ENCODE data around the gene RAB25. TPM values are rescaled to one million over a fixed set of nuclear protein-coding genes. Genes with fewer than 3 reads are reported as not detected.

Gene RAB25
- total RNA-seq, 2 donors from 2014 or later: not detected

- H3K27me3 Mint-ChIP-seq: no peaks in the 10 kb centered on the region
- DNase-seq (ENCODE audit: low spot score) (no peak), ATAC-seq (no peak)
- peaks cover 6 to 8% of the 10 kb centered on the region in 2 donors for H3K4me1 Mint-ChIP-seq (ENCODE audit: low read depth in 2 of 2)
- H3K9me3 Mint-ChIP-seq: no peaks in the 10 kb centered on the region
- H3K36me3 Mint-ChIP-seq: peaks cover 15% of the 10 kb centered on the region
- H3K27ac Mint-ChIP-seq: no peak overlapping the region
- H3K4me3 Mint-ChIP-seq: no peak overlapping the region
Observed at GRCh38 chr1:156045076-156045475, 15.9 kb upstream of the RAB25 start.

GRCh38 chr1:156048663-156049258 lies 12.2 kb upstream of the RAB25 start:
- Mint-ChIP-seq H3K27me3 (no peaks in the 10 kb centered on the region), H3K4me3 (no peak overlapping the region), H3K27ac (no peak overlapping the region), H3K36me3 (peaks cover 8% of the 10 kb centered on the region), H3K4me1 (ENCODE audit: low read depth in 2 of 2) (peaks cover 18 to 20% of the 10 kb centered on the region in 2 donors), H3K9me3 (no peaks in the 10 kb centered on the region)
- no peak for ATAC-seq
- no peak for DNase-seq (ENCODE audit: low spot score)

DNA sequence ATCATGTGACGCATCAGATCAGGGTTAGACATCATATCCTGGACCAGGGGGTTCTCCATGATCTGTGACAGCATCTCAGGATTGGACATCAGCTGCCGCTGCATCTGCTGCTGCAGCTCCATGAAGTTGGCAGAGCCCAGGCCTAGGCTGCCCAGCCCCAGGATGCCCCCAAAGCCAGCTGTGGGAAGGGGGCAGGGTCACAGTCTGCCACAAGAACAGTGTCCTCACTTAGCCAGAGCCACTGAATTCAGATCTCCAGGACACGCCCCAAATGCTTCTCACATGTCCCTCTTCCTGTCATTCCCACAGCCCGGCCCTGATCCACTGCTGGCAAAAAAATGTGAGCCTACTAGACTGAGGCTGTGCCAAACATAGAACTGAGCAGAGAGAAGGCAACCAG lies 10.6 kb upstream of the RAB25 start:
- Mint-ChIP-seq H3K27ac (no peak overlapping the region), H3K4me1 (ENCODE audit: low read depth in 2 of 2) (peaks cover 18 to 21% of the 10 kb centered on the region in 2 donors), H3K36me3 (peaks cover 8% of the 10 kb centered on the region), H3K4me3 (no peak overlapping the region), H3K9me3 (no peaks in the 10 kb centered on the region), H3K27me3 (no peaks in the 10 kb centered on the region)
- ATAC-seq: no peak
- no peak for DNase-seq (ENCODE audit: low spot score)

DNA sequence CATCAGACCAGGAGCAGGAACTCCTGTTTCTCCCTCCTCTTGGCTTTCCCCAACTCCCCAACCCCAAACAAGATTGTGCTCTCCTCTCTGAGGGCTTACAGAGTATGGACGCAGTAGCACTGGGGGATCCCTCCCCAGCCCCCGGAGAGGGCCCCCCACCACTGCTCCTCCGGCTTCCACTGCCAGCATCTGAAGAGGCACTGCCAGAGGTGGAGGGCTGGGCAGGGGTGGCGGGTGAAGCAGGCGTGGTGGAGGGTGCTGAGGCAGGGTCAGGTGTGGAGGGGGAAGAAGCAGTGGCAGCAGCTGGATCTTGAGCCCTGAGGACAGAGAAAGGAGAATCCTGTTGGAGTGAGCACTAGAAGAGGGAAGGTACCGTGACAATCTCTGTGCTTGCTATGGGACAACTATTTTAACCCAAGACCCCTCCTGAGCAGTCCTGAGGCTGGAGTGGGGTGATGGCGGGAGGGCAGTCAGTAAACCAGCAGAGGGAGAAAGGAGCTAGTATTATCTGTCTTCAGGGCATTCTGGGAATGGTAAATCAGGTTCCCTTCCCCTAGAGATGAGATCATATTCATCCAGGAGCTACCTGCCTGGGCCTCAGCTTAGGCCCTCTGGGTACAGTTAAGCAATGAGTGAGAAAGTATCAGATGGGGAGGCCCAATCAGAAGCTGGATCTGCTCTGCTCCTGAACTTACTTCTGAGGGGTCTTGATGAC lies 9.8 kb upstream of the RAB25 start:
- H3K27ac Mint-ChIP-seq: no peak overlapping the region
- H3K9me3 Mint-ChIP-seq: no peaks in the 10 kb centered on the region
- H3K4me3 Mint-ChIP-seq: no peak overlapping the region
- H3K27me3 Mint-ChIP-seq: no peaks in the 10 kb centered on the region
- H3K4me1 Mint-ChIP-seq (ENCODE audit: low read depth in 2 of 2): peaks cover 23 to 25% of the 10 kb centered on the region in 2 donors
- ATAC-seq: no peak
- peaks cover 8% of the 10 kb centered on the region for H3K36me3 Mint-ChIP-seq
- no peak for DNase-seq (ENCODE audit: low spot score)

DNA sequence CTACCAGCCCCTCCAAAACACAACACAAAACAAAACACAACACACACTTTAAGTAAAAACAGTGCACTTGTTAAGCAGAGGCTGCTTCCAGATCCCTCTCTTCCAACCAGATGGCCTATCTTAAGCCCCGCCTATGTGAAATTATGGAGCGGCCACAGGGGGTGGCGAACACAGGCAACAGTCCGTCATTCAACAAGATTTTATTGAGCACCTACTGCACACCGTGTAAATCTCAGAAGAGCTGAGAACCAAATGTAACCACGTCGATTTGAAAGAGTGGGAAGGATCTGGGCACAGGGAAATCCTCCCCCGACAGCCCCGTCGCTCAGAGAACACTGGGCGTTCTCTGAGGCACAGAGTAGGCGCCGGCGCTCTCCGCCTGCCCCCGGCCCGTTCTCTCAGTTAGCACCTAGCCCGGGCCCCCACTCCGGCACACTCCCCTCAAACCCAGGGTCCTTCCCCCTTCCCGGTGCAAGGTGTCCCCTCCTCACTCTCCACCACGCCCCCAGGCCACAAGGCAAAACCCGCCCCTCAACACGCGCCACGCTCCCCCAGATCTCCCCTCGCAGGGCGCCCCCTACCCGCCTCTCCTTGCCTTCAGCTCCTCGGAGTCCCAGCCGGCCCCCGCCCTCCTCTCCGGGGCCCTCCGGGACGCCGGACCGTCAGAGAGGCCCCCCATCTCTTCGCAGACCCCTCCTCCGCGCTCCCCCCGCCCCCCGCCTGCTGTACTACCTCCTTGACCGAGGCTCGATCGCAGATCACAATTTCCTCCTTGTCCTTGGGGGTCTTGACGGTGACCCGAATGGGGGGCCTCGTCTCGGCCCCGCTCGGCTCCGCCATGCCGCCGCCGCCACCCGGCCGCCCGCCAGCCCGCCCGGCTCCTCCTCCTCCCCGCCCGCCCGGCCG lies 7.8 kb upstream of the RAB25 start:
- Mint-ChIP-seq H3K27me3 (no peaks in the 10 kb centered on the region), H3K36me3 (peaks cover 8% of the 10 kb centered on the region), H3K4me1 (ENCODE audit: low read depth in 2 of 2) (peaks cover 26 to 30% of the 10 kb centered on the region in 2 donors), H3K9me3 (no peaks in the 10 kb centered on the region), H3K27ac (peak overlapping the region; percentile 87 to 89), H3K4me3 (peak overlapping the region; percentile 95)
- peak; percentile 76 for DNase-seq (ENCODE audit: low spot score)
- peak; percentile 25 to 43 for ATAC-seq

DNA sequence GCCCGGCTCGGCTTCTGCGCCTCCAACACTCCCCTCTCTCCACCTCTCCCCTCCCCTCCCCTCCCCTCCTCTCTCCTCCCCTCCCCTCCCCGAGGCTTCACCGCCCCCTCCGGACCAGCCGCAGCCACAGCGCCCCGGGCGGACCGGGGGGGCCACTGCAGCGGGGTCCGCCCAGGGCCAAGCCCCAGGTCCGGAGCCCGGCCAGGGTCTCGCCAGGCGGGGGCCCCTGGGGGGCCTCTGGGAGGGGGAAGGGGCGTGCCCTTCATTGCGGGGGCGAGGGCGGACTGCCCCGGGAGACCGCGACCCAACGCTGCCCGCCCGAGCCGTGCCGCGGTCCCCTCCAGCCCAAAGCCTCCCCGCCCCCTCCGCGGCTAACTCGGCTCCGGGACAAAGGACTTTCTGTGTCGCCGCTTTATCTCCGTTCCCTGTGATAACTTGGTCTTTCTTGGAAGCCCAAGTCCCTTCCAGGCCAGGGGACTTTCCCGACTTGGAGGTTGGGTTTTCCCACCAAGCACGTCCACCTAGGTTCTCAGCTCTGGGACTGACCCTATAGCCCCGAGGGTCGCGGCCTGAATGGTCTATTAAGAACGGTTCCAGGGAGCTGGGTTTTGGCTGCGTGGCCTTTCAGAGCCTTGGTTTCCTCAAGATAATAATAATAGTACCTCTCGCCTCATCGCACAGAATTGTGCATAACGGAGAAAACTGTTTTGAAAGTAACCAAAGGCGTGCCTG lies 7.0 kb upstream of the RAB25 start, which contains the start of gene UBQLN4:
UBQLN4 (minus strand) TSS at position 31 of the 732 bp plus-strand sequence. CDS start 97 bp downstream, outside the sequence.
- peak within 1 kb of the TSS; percentile 87 to 89 for H3K27ac Mint-ChIP-seq
- H3K27me3 Mint-ChIP-seq: no peaks in the 10 kb centered on the region
- peaks cover 26 to 30% of the 10 kb centered on the region in 2 donors for H3K4me1 Mint-ChIP-seq (ENCODE audit: low read depth in 2 of 2)
- DNase-seq (ENCODE audit: low spot score) (peak; percentile 90), ATAC-seq (peak; percentile 83 to 87)
- H3K36me3 Mint-ChIP-seq: peaks cover 8% of the 10 kb centered on the region
- H3K9me3 Mint-ChIP-seq: no peaks in the 10 kb centered on the region
- H3K4me3 Mint-ChIP-seq: peak within 1 kb of the TSS; percentile 95

- peak within 1 kb of the TSS; percentile 95 for H3K4me3 Mint-ChIP-seq
- peak; percentile 87 to 91 for ATAC-seq
- H3K27me3 Mint-ChIP-seq: no peaks in the 10 kb centered on the region
- peaks cover 4% of the 10 kb centered on the region for H3K36me3 Mint-ChIP-seq
- H3K4me1 Mint-ChIP-seq (ENCODE audit: low read depth in 2 of 2): peaks cover 22 to 30% of the 10 kb centered on the region in 2 donors
- H3K9me3 Mint-ChIP-seq: no peaks in the 10 kb centered on the region
- DNase-seq (ENCODE audit: low spot score): peak; percentile 96
- peak within 1 kb of the TSS; percentile 84 to 85 for H3K27ac Mint-ChIP-seq
Observed at GRCh38 chr1:156054500-156055280, 6.3 kb upstream of the RAB25 start, which contains the start of gene LAMTOR2. Gene LAMTOR2 (plus strand): TSS chr1:156054782. CDS start chr1:156054890, 108 bp downstream.

- H3K36me3 Mint-ChIP-seq: no peaks in the 10 kb centered on the region
- H3K4me3 Mint-ChIP-seq: peak overlapping the region; percentile 95
- ATAC-seq (no peak), DNase-seq (ENCODE audit: low spot score) (no peak)
- H3K4me1 Mint-ChIP-seq (ENCODE audit: low read depth in 2 of 2): peaks cover 22 to 30% of the 10 kb centered on the region in 2 donors
- H3K27me3 Mint-ChIP-seq: no peaks in the 10 kb centered on the region
- H3K9me3 Mint-ChIP-seq: no peaks in the 10 kb centered on the region
- peak overlapping the region; percentile 84 to 85 for H3K27ac Mint-ChIP-seq
Observed at GRCh38 chr1:156055281-156056048, 5.5 kb upstream of the RAB25 start.

DNA sequence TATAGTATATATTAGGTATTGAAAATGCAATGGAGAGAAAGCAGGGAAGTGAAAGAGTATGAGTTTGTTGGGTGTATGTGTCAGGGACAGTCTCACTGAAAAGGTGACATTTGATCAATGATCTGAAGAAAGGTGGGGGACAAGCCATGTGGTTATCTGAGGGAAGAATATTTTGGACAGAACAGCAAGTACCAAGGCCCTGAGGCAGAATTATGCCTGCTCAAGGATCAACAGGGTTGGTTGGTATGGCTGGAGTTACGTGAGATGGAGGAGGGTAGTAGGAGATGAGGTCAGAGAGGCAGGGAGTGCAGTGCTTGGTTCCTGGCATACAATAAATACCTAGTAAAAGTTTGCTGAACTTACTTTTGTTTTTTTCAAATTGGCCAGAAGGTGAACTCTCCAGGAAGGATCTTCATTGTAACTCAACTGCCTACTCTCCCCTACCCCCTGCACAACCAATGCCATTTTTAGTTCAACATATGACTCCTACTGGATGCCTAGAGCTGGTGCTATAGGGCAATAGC lies 4.6 kb upstream of the RAB25 start:
- peaks cover 22 to 30% of the 10 kb centered on the region in 2 donors for H3K4me1 Mint-ChIP-seq (ENCODE audit: low read depth in 2 of 2)
- H3K36me3 Mint-ChIP-seq: no peaks in the 10 kb centered on the region
- DNase-seq (ENCODE audit: low spot score) (no peak), ATAC-seq (no peak)
- H3K27ac Mint-ChIP-seq: no peak overlapping the region
- no peaks in the 10 kb centered on the region for H3K27me3 Mint-ChIP-seq
- no peaks in the 10 kb centered on the region for H3K9me3 Mint-ChIP-seq
- H3K4me3 Mint-ChIP-seq: no peak overlapping the region

GRCh38 chr1:156062189-156062588 lies 1.2 kb downstream of the RAB25 start:
- no peaks in the 10 kb centered on the region for H3K36me3 Mint-ChIP-seq
- no peaks in the 10 kb centered on the region for H3K9me3 Mint-ChIP-seq

GRCh38 chr1:156063997-156064285 lies 3.0 kb downstream of the RAB25 start:
- no peaks in the 10 kb centered on the region for H3K27me3 Mint-ChIP-seq
- peaks cover 7 to 12% of the 10 kb centered on the region in 2 donors for H3K4me1 Mint-ChIP-seq (ENCODE audit: low read depth in 2 of 2)
- H3K27ac Mint-ChIP-seq: no peak overlapping the region
- no peaks in the 10 kb centered on the region for H3K9me3 Mint-ChIP-seq
- no peaks in the 10 kb centered on the region for H3K36me3 Mint-ChIP-seq
- ATAC-seq (no peak), DNase-seq (ENCODE audit: low spot score) (no peak)
- H3K4me3 Mint-ChIP-seq: no peak overlapping the region

More at GRCh38 chr1:156062189-156062588, 1.2 kb downstream of the RAB25 start:
- Mint-ChIP-seq H3K27me3 (no peaks in the 10 kb centered on the region), H3K4me1 (ENCODE audit: low read depth in 2 of 2) (peaks cover 7 to 12% of the 10 kb centered on the region in 2 donors), H3K27ac (no peak overlapping the region), H3K4me3 (no peak overlapping the region)
- no peak for ATAC-seq
- no peak for DNase-seq (ENCODE audit: low spot score)

GRCh38 chr1:156064615-156065014 lies 3.7 kb downstream of the RAB25 start:
- H3K27me3 Mint-ChIP-seq: no peaks in the 10 kb centered on the region
- DNase-seq (ENCODE audit: low spot score) (no peak), ATAC-seq (peak; percentile 3 to 36)
- H3K4me3 Mint-ChIP-seq: no peak overlapping the region
- H3K4me1 Mint-ChIP-seq (ENCODE audit: low read depth in 2 of 2): peaks cover 7 to 12% of the 10 kb centered on the region in 2 donors
- H3K9me3 Mint-ChIP-seq: no peaks in the 10 kb centered on the region
- no peak overlapping the region for H3K27ac Mint-ChIP-seq
- no peaks in the 10 kb centered on the region for H3K36me3 Mint-ChIP-seq

Data from natural killer cell treated with Interleukin-12 subunit alpha and Interleukin-12 subunit beta and Interleukin-15 and Interleukin-18, amount 100 ng/mL, for 72 hours (primary cell).